ENCODE results near the gene UAP1L1.

Gene UAP1L1

GRCh38 chr9:137128862-137129455 lies 51.6 kb downstream of the UAP1L1 start:
- ChIA-PET CTCF (interaction anchor here (0.7 to 2.2 kb wide), 9 partner anchors 11 to 219 kb away, joined by 3 to 9 read pairs (median 6); partner anchors contain the start of genes LRRC26 and RNF224), POLR2A (interaction anchor here (0.9 to 4.8 kb wide), 40 partner anchors 10 to 489 kb away, joined by 3 to 53 read pairs (median 7); partner anchors contain the start of genes AJM1, ANAPC2, CYSRT1 and GRIN1)
- H3K9me3 ChIP-seq (ENCODE audit: control insufficient read depth, insufficient read depth, low read depth, low read length) = no peaks in the 10 kb centered on the region
- H3K4me1 ChIP-seq (ENCODE audit: control insufficient read depth, insufficient read depth, low read length) = no peaks in the 10 kb centered on the region
- H3K36me3 ChIP-seq (ENCODE audit: control insufficient read depth in 2 of 2, insufficient read depth in 1 of 2, low read length in 2 of 2) = no peaks in the 10 kb centered on the region
- peak overlapping the region; percentile 66 for H3K27ac ChIP-seq (ENCODE audit: extremely low read depth, low read depth, low read length)
- peak overlapping the region; percentile 88 for H3K4me3 ChIP-seq (ENCODE audit: low read depth, low read length)
- TF ChIP-seq SCRT1 (tag by site-specific recombination; IDR thresholded peaks at IDR 0.05; ENCODE audit: borderline replicate concordance) = peak; percentile 94
- TF ChIP-seq ZBTB10 (tag by site-specific recombination; IDR thresholded peaks at IDR 0.05) = no peak
- no peak for TF ChIP-seq FEZF1 (tag by site-specific recombination; IDR thresholded peaks at IDR 0.05)
- no peak for TF ChIP-seq ZNF292 (tag by site-specific recombination; IDR thresholded peaks at IDR 0.05; ENCODE audit: borderline replicate concordance, low read depth)
- 0 out of 2 replicates have a peak, but pooled peaks have one; percentile 34 for TF ChIP-seq ZNF600 (tag by site-specific recombination; IDR thresholded peaks at IDR 0.05)
- no peak for TF ChIP-seq SP7 (tag by site-specific recombination; IDR thresholded peaks at IDR 0.05)
- no peak; the same call in 1 of the 2 replicates for TF ChIP-seq ZNF76 (tag by site-specific recombination; IDR thresholded peaks at IDR 0.05; ENCODE audit: borderline replicate concordance, low read depth)
- TF ChIP-seq ZFP37 (tag by site-specific recombination; IDR thresholded peaks at IDR 0.05) = no peak
- TF ChIP-seq ZNF202 (tag by site-specific recombination; IDR thresholded peaks at IDR 0.05; ENCODE audit: borderline replicate concordance) = no peak
- no peak for TF ChIP-seq PRDM10 (tag by site-specific recombination; IDR thresholded peaks at IDR 0.05)
- no peak for TF ChIP-seq ZNF747 (tag by site-specific recombination; IDR thresholded peaks at IDR 0.05)
- no peak for TF ChIP-seq ZNF473 (tag by site-specific recombination; IDR thresholded peaks at IDR 0.05)
- no peak for TF ChIP-seq GLIS1 (tag by site-specific recombination; IDR thresholded peaks at IDR 0.05)
- no peak for TF ChIP-seq HOXC10 (CRISPR knock-in tag; IDR thresholded peaks at IDR 0.05)
- TF ChIP-seq ZSCAN18 (tag by site-specific recombination; IDR thresholded peaks at IDR 0.05) = no peak
- TF ChIP-seq HOXD13 (CRISPR knock-in tag; IDR thresholded peaks at IDR 0.05; ENCODE audit: borderline replicate concordance) = no peak
- no peak for TF ChIP-seq ZNF585B (tag by site-specific recombination; IDR thresholded peaks at IDR 0.05)
- no peak for TF ChIP-seq ZFP41 (tag by site-specific recombination; IDR thresholded peaks at IDR 0.05; ENCODE audit: borderline replicate concordance)
- no peak; the same call in 1 of the 2 replicates for TF ChIP-seq ZNF561 (tag by site-specific recombination; IDR thresholded peaks at IDR 0.05; ENCODE audit: borderline replicate concordance)
- TF ChIP-seq ZNF184 (tag by site-specific recombination; IDR thresholded peaks at IDR 0.05) = no peak
- TF ChIP-seq ZSCAN30 (tag by site-specific recombination; IDR thresholded peaks at IDR 0.05) = no peak
- TF ChIP-seq ZIC2 (tag by site-specific recombination; IDR thresholded peaks at IDR 0.05) = no peak
- no peak for TF ChIP-seq OSR2 (tag by site-specific recombination; IDR thresholded peaks at IDR 0.05)
- TF ChIP-seq KLF10 (tag by site-specific recombination; IDR thresholded peaks at IDR 0.05) = no peak
- 0 out of 2 replicates have a peak, but pooled peaks have one; percentile 20 for TF ChIP-seq ZFHX2 (tag by site-specific recombination; conservative IDR thresholded peaks at IDR 0.05)
- peak; percentile 99 for TF ChIP-seq SCRT2 (tag by site-specific recombination; IDR thresholded peaks at IDR 0.05)
- no peak for TF ChIP-seq ZNF140 (tag by site-specific recombination; IDR thresholded peaks at IDR 0.05)
- TF ChIP-seq ZBTB7A (tag by site-specific recombination; IDR thresholded peaks at IDR 0.05; ENCODE audit: low read depth) = no peak
- TF ChIP-seq ZNF155 (tag by site-specific recombination; IDR thresholded peaks at IDR 0.05) = no peak
- TF ChIP-seq ZNF121 (tag by site-specific recombination; IDR thresholded peaks at IDR 0.05) = no peak
- no peak for TF ChIP-seq ZNF621 (tag by site-specific recombination; IDR thresholded peaks at IDR 0.05)
- no peak for TF ChIP-seq ZNF341 (tag by site-specific recombination; IDR thresholded peaks at IDR 0.05; ENCODE audit: low read depth)
